Measurements from ENCODE around the gene CYB561D1.
A peak's percentile ranks its signal among the peaks of the same experiment; 100 is the strongest.

GRCh38 chr1:109490029-109490933, 3.6 kb upstream of the CYB561D1 start:
- TF ChIP-seq, protein P1, sequence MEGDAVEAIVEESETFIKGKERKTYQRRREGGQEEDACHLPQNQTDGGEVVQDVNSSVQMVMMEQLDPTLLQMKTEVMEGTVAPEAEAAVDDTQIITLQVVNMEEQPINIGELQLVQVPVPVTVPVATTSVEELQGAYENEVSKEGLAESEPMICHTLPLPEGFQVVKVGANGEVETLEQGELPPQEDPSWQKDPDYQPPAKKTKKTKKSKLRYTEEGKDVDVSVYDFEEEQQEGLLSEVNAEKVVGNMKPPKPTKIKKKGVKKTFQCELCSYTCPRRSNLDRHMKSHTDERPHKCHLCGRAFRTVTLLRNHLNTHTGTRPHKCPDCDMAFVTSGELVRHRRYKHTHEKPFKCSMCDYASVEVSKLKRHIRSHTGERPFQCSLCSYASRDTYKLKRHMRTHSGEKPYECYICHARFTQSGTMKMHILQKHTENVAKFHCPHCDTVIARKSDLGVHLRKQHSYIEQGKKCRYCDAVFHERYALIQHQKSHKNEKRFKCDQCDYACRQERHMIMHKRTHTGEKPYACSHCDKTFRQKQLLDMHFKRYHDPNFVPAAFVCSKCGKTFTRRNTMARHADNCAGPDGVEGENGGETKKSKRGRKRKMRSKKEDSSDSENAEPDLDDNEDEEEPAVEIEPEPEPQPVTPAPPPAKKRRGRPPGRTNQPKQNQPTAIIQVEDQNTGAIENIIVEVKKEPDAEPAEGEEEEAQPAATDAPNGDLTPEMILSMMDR (conservative IDR thresholded peaks at IDR 0.05; ENCODE audit: low read length): peak; percentile 81
- no peak for TF ChIP-seq EZH2phosphoT487 (IDR thresholded peaks at IDR 0.05; ENCODE audit: borderline replicate concordance)

All from Loucy (cell line).